Osteocyte (in vitro differentiated cells): ENCODE measurements around the gene KDM4B. TPM values are rescaled to one million over a fixed set of nuclear protein-coding genes. Genes with fewer than 3 reads are reported as not detected.

ENCODE experiments used
- DNase-seq: peaks from one replicate; pipeline ENCODE4 v3.0.0; 2021; ENCODE audit warnings: mixed read lengths; ENCODE audit not compliant: unreplicated experiment; ENCODE audit errors: extremely low spot score
- H3K27ac Mint-ChIP-seq: one replicate; pipeline ENCODE4 v1.8.0; 2021; ENCODE audit warnings: mild to moderate bottlenecking, mixed read lengths; ENCODE audit not compliant: unreplicated experiment
- H3K27me3 Mint-ChIP-seq: one replicate; pipeline ENCODE4 v1.8.0; 2021; ENCODE audit warnings: mixed read lengths; ENCODE audit not compliant: unreplicated experiment
- H3K36me3 Mint-ChIP-seq: one replicate; pipeline ENCODE4 v1.8.0; 2021; ENCODE audit warnings: mixed read lengths; ENCODE audit not compliant: unreplicated experiment
- H3K4me1 Mint-ChIP-seq: one replicate; pipeline ENCODE4 v1.8.0; 2021; ENCODE audit warnings: mixed read lengths; ENCODE audit not compliant: unreplicated experiment
- H3K4me3 Mint-ChIP-seq: one replicate; pipeline ENCODE4 v1.8.0; 2021; ENCODE audit warnings: mild to moderate bottlenecking, moderate library complexity, mixed read lengths; ENCODE audit not compliant: unreplicated experiment
- H3K9me3 Mint-ChIP-seq: one replicate; pipeline ENCODE4 v1.8.0; 2021; ENCODE audit warnings: mixed read lengths; ENCODE audit not compliant: unreplicated experiment
- microRNA-seq: library from miRNA; unstranded; fragments of <30 nt; microRNA quantifications from one replicate; pipeline ENCODE4 v1.1.0, GENCODE V29; 2020; ENCODE audit not compliant: unreplicated experiment
- total RNA-seq: library from RNA; stranded (reverse); gene quantifications from 2 replicates; pipeline ENCODE4 v1.2.1, GENCODE V29; 2021
- TF ChIP-seq, protein P1 (sequence below): fragments of 200-600 bp; sonication (generic); IDR thresholded peaks from 2 replicates; pipeline ENCODE4 v1.5.0; 2021; ENCODE audit warnings: antibody characterized with exemption, mild to moderate bottlenecking, moderate library complexity

KDM4B gene
- total RNA-seq, 1 donor from 2014 or later: 49.0 TPM

DNA sequence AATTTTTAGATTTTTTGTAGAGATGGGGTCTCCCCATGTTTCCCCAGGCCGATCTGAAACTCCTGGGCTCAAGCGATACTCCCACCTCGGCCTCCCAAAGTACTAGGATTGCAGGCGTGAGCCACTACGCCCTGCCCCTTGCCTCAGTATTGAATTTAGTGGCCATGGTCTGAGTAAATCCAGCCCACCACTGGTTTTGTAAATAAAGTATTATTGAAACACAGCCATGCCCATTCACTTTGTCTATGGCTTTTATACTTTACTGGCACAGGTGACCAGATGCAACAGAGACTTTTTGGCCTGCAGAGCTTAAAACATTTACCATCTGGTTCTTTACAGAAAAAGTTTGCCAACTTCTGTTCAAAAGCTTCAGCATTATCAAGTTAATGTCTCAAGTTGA, 227.9 kb downstream of the KDM4B start:
- DNase-seq: no peak
- H3K4me3 Mint-ChIP-seq: no peak overlapping the region
- TF ChIP-seq, protein P1, sequence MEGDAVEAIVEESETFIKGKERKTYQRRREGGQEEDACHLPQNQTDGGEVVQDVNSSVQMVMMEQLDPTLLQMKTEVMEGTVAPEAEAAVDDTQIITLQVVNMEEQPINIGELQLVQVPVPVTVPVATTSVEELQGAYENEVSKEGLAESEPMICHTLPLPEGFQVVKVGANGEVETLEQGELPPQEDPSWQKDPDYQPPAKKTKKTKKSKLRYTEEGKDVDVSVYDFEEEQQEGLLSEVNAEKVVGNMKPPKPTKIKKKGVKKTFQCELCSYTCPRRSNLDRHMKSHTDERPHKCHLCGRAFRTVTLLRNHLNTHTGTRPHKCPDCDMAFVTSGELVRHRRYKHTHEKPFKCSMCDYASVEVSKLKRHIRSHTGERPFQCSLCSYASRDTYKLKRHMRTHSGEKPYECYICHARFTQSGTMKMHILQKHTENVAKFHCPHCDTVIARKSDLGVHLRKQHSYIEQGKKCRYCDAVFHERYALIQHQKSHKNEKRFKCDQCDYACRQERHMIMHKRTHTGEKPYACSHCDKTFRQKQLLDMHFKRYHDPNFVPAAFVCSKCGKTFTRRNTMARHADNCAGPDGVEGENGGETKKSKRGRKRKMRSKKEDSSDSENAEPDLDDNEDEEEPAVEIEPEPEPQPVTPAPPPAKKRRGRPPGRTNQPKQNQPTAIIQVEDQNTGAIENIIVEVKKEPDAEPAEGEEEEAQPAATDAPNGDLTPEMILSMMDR: no peak

DNA sequence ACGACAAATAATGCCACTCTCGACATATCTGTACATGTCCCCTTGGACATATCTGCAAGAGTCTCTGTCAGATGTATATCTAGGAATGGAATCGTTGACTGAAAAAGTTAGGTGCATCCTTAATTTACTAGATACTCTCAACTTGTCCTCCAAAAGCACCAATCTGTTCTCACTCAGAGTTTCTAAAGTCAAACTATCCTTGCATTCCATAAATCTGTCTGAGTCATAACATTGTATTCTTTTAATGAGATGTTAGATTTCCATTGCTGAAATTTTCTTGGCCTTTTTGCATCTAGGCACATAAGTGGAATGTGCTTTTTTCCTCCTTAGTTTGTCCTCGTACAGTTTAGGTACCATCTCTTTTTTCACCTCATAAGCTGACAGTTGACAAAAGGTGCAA, 231.9 kb downstream of the KDM4B start:
- TF ChIP-seq, protein P1: no peak
- Mint-ChIP-seq H3K4me3 (no peak overlapping the region), H3K27ac (no peak overlapping the region), H3K4me1 (no peaks in the 10 kb centered on the region), H3K27me3 (no peaks in the 10 kb centered on the region), H3K36me3 (peaks cover 13% of the 10 kb centered on the region), H3K9me3 (peaks cover 13% of the 10 kb centered on the region)
- no peak for DNase-seq

More for the DNA sequence above, 227.9 kb downstream of the KDM4B start:
- Mint-ChIP-seq H3K27ac (no peak overlapping the region), H3K4me1 (no peaks in the 10 kb centered on the region), H3K36me3 (peaks cover 5% of the 10 kb centered on the region), H3K27me3 (no peaks in the 10 kb centered on the region), H3K9me3 (peaks cover 11% of the 10 kb centered on the region)

DNA sequence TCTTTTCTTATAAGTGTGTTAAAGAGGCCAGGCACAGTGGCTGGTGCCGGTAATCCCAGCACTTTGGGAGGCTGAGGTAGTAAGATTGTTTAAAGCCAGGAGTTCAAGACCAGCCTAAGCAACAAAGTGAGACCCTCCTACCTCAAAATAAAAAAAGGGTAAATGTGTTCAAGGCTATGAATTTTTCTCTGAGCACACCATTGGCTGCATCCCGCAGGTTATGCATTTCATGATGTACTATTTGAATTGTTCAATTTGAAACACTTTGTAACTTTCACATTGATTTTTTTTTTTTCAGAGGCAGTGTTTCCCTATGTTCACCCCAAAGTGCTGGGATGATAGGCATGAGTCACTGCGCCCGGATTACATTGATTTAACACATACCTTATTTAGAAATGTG, 233.6 kb downstream of the KDM4B start:
- H3K4me1 Mint-ChIP-seq: peaks cover 3% of the 10 kb centered on the region
- no peak for DNase-seq
- H3K27me3 Mint-ChIP-seq: no peaks in the 10 kb centered on the region
- peaks cover 18% of the 10 kb centered on the region for H3K36me3 Mint-ChIP-seq
- no peak overlapping the region for H3K4me3 Mint-ChIP-seq
- H3K9me3 Mint-ChIP-seq: peaks cover 13% of the 10 kb centered on the region
- TF ChIP-seq, protein P1: no peak
- no peak overlapping the region for H3K27ac Mint-ChIP-seq

Small RNA genes within 50 kb of the gene (microRNA-seq; reads per million reads assigned to microRNA genes)
- gene MIR4747: 2.7 reads per million

Other genes starting within 250 kb of the KDM4B start
- 45.6 and 54.8 TPM in 2 replicates for gene DPP9, start 245.3 kb upstream of the KDM4B start, total RNA-seq
- gene FEM1A, start 177.4 kb upstream of the KDM4B start, total RNA-seq: 12.0 and 13.2 TPM in 2 replicates
- gene TICAM1, start 137.4 kb upstream of the KDM4B start, total RNA-seq: 6.2 and 6.6 TPM in 2 replicates
- 77.8 and 77.9 TPM in 2 replicates for gene PLIN3, start 101.4 kb upstream of the KDM4B start, total RNA-seq
- not detected in 2 replicates for gene ARRDC5, start 66.2 kb upstream of the KDM4B start, total RNA-seq
- gene UHRF1, start 59.6 kb upstream of the KDM4B start, total RNA-seq: 20.2 and 20.7 TPM in 2 replicates